Measurements from ENCODE around the gene RAE1.

Gene RAE1

GRCh38 chr20:57391439-57392301, 40.6 kb downstream of the RAE1 start:
- Histone ChIP-seq H3K27me3 (ENCODE audit: control insufficient read depth in 1 of 2, insufficient read depth in 2 of 2, low read length in 2 of 2) (no peaks in the 10 kb centered on the region), H3K27ac (ENCODE audit: low read depth, low read length) (peak overlapping the region; percentile 94), H3K4me1 (ENCODE audit: insufficient read depth, low read length) (peaks cover 55% of the 10 kb centered on the region)

DNA sequence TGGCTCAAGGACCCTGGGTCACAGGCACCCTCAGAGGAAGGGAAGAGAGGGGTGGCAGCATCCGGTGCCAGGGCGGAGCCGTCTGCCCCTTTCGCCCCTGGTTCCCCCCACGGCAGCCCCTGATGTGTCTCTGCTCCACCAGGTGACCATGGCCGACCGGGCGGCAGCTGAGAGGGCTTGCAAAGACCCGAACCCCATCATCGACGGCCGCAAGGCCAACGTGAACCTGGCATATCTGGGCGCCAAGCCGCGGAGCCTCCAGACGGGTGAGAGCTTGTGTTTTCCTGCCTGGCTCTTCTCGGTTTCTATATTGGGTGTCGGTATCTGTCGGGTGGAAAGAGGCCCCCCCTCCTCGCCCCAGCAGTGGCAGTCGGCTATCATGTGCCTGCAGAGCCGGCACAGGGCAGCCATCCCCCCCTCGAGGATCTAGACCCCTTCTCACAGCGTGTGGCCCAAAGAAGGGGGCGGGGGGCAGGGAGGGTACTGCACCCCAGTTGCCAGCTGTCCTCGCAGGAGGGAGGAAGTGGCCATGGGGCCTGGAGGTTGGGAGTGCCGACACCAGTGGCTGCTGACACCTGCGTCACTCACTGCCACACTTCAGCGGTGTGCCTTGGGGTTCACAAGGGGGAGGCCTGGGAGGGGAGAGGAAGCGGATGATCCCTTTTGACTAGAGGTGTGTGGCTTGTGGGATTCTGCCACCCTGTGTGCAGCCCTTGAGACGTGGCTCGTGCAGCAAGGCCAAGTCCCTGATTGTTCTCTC, 41.6 kb downstream of the RAE1 start:
- Histone ChIP-seq H3K27ac (ENCODE audit: low read depth, low read length) (peak overlapping the region; percentile 94), H3K4me3 (ENCODE audit: low read depth in 1 of 2, low read length in 2 of 2) (peak overlapping the region; percentile 51 to 85), H3K9me3 (ENCODE audit: low read length) (no peaks in the 10 kb centered on the region), H3K9ac (ENCODE audit: low read length) (peak overlapping the region; percentile 98), H3K4me1 (ENCODE audit: insufficient read depth, low read length) (peaks cover 66% of the 10 kb centered on the region), H3K27me3 (ENCODE audit: control insufficient read depth in 1 of 2, insufficient read depth in 2 of 2, low read length in 2 of 2) (no peaks in the 10 kb centered on the region), H3K36me3 (ENCODE audit: insufficient read depth, low read length) (peaks cover 28% of the 10 kb centered on the region)

More at GRCh38 chr20:57391439-57392301, 40.6 kb downstream of the RAE1 start:
- Histone ChIP-seq H3K9me3 (ENCODE audit: low read length) (no peaks in the 10 kb centered on the region), H3K9ac (ENCODE audit: low read length) (peak overlapping the region; percentile 98), H3K4me3 (ENCODE audit: low read depth in 1 of 2, low read length in 2 of 2) (peak overlapping the region; percentile 58 to 85), H3K36me3 (ENCODE audit: insufficient read depth, low read length) (peaks cover 18% of the 10 kb centered on the region)

GRCh38 chr20:57393321-57394120, 42.5 kb downstream of the RAE1 start:
- Histone ChIP-seq H3K27ac (ENCODE audit: low read depth, low read length) (peak overlapping the region; percentile 94), H3K9ac (ENCODE audit: low read length) (peak overlapping the region; percentile 98)

GRCh38 chr20:57394121-57395082, 43.3 kb downstream of the RAE1 start:
- Histone ChIP-seq H3K27ac (ENCODE audit: low read depth, low read length) (peak overlapping the region; percentile 94), H3K36me3 (ENCODE audit: insufficient read depth, low read length) (peaks cover 39% of the 10 kb centered on the region), H3K4me3 (ENCODE audit: low read depth in 1 of 2, low read length in 2 of 2) (peak overlapping the region; percentile 36 to 85), H3K27me3 (ENCODE audit: control insufficient read depth in 1 of 2, insufficient read depth in 2 of 2, low read length in 2 of 2) (no peaks in the 10 kb centered on the region), H3K9me3 (ENCODE audit: low read length) (no peaks in the 10 kb centered on the region), H3K4me1 (ENCODE audit: insufficient read depth, low read length) (peaks cover 82% of the 10 kb centered on the region), H3K9ac (ENCODE audit: low read length) (peak overlapping the region; percentile 98)

More at GRCh38 chr20:57393321-57394120, 42.5 kb downstream of the RAE1 start:
- no peaks in the 10 kb centered on the region for H3K9me3 ChIP-seq (ENCODE audit: low read length)
- H3K4me1 ChIP-seq (ENCODE audit: insufficient read depth, low read length) = peaks cover 74% of the 10 kb centered on the region
- peaks cover 33% of the 10 kb centered on the region for H3K36me3 ChIP-seq (ENCODE audit: insufficient read depth, low read length)
- no peaks in the 10 kb centered on the region for H3K27me3 ChIP-seq (ENCODE audit: control insufficient read depth in 1 of 2, insufficient read depth in 2 of 2, low read length in 2 of 2)
- H3K4me3 ChIP-seq (ENCODE audit: low read depth in 1 of 2, low read length in 2 of 2) = peak overlapping the region; percentile 51 to 85

DNA sequence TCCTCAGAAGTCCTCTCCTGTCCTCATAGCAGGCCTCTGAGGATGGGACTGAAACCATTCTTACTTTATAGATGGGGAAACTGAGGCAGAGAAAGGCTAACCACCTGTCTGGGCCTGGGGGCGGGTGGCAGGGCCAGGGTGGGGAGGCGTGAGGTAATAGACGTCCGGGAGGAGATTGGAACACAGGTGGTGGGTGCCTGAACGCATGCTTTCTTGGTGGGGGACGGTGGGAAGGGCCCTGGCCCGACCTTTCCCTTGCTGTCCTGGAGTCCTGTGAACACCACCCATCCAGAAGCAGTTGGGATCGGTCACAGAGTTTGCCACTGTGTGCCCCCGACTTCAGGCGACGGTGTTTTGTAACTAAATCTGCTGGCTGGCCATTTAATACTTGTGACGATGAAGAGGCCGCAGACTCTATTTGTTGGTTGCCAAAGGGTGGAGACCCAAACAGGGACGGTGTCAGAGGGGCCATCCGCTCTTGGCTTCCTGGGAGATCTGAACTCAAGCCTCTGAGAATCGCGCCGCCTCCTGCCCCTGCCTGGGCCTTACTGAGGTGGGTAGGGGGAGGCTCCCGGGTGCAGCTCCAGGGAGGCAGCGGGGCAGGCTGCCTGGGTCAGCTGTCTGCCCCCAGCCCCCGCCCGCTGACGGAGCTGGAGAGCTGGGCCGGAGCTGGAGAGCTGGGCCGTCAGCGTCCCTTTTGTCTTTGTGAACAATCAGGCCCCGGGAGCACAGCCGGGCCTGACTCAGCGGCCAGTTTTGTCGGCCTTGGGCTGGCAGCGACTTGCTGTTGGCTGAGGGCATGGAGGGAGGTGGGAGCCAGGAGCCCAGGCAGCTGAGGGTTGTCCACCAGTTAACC, 44.3 kb downstream of the RAE1 start:
- H3K9ac ChIP-seq (ENCODE audit: low read length) = peak overlapping the region; percentile 98
- H3K4me1 ChIP-seq (ENCODE audit: insufficient read depth, low read length) = peaks cover 83% of the 10 kb centered on the region

GRCh38 chr20:57396212-57396983, 45.3 kb downstream of the RAE1 start:
- Histone ChIP-seq H3K27ac (ENCODE audit: low read depth, low read length) (peak overlapping the region; percentile 94), H3K9me3 (ENCODE audit: low read length) (no peaks in the 10 kb centered on the region), H3K27me3 (ENCODE audit: control insufficient read depth in 1 of 2, insufficient read depth in 2 of 2, low read length in 2 of 2) (no peaks in the 10 kb centered on the region), H3K9ac (ENCODE audit: low read length) (peak overlapping the region; percentile 98), H3K4me3 (ENCODE audit: low read depth in 1 of 2, low read length in 2 of 2) (peak overlapping the region; percentile 33 to 85), H3K4me1 (ENCODE audit: insufficient read depth, low read length) (peaks cover 94% of the 10 kb centered on the region), H3K36me3 (ENCODE audit: insufficient read depth, low read length) (peaks cover 55% of the 10 kb centered on the region)

More for the DNA sequence above, 44.3 kb downstream of the RAE1 start:
- H3K27me3 ChIP-seq (ENCODE audit: control insufficient read depth in 1 of 2, insufficient read depth in 2 of 2, low read length in 2 of 2) = no peaks in the 10 kb centered on the region
- H3K4me3 ChIP-seq (ENCODE audit: low read depth in 1 of 2, low read length in 2 of 2) = peak overlapping the region; percentile 33 to 85
- peaks cover 45% of the 10 kb centered on the region for H3K36me3 ChIP-seq (ENCODE audit: insufficient read depth, low read length)
- H3K27ac ChIP-seq (ENCODE audit: low read depth, low read length) = peak overlapping the region; percentile 94
- no peaks in the 10 kb centered on the region for H3K9me3 ChIP-seq (ENCODE audit: low read length)

GRCh38 chr20:57396984-57397692, 46.1 kb downstream of the RAE1 start:
- no peak overlapping the region for H3K4me3 ChIP-seq (ENCODE audit: low read depth in 1 of 2, low read length in 2 of 2)
- H3K4me1 ChIP-seq (ENCODE audit: insufficient read depth, low read length) = peaks cover 100% of the 10 kb centered on the region
- H3K9ac ChIP-seq (ENCODE audit: low read length) = peak overlapping the region; percentile 8

DNA sequence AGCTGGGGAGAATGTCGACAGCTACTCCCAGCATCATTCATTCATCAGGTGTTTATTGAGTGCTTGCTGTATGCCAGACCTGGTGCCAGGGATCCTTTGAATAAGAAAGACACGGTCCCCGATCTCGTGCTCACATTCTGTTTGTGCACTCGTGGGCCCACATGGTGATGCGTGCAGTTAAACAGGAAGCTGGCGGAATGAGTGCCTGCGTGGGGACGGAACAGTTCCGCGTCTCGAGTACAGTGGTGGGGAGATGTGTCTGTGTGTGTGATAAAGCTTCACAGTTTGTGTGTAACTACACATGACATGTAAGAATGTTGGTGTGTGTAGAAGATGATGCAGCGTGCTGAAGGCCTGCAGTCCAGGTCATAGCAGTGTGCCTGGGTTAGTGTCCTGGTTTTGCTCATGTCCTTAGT, 46.6 kb downstream of the RAE1 start:
- H3K4me1 ChIP-seq (ENCODE audit: insufficient read depth, low read length) = peaks cover 100% of the 10 kb centered on the region
- H3K27ac ChIP-seq (ENCODE audit: low read depth, low read length) = peak overlapping the region; percentile 94
- no peaks in the 10 kb centered on the region for H3K27me3 ChIP-seq (ENCODE audit: control insufficient read depth in 1 of 2, insufficient read depth in 2 of 2, low read length in 2 of 2)
- no peaks in the 10 kb centered on the region for H3K9me3 ChIP-seq (ENCODE audit: low read length)
- H3K9ac ChIP-seq (ENCODE audit: low read length) = peak overlapping the region; percentile 75
- H3K36me3 ChIP-seq (ENCODE audit: insufficient read depth, low read length) = peaks cover 68% of the 10 kb centered on the region
- H3K4me3 ChIP-seq (ENCODE audit: low read depth in 1 of 2, low read length in 2 of 2) = peak overlapping the region in 1 of 2 donors; percentile 48

More at GRCh38 chr20:57396984-57397692, 46.1 kb downstream of the RAE1 start:
- Histone ChIP-seq H3K27ac (ENCODE audit: low read depth, low read length) (peak overlapping the region; percentile 94), H3K27me3 (ENCODE audit: control insufficient read depth in 1 of 2, insufficient read depth in 2 of 2, low read length in 2 of 2) (no peaks in the 10 kb centered on the region), H3K9me3 (ENCODE audit: low read length) (no peaks in the 10 kb centered on the region), H3K36me3 (ENCODE audit: insufficient read depth, low read length) (peaks cover 62% of the 10 kb centered on the region)
